Transverse colon (tissue), 4 donors: ENCODE data around the gene LIN37. TPM values are rescaled to one million over a fixed set of nuclear protein-coding genes. Genes with fewer than 3 reads are reported as not detected.

Experiments
- DNase-seq: peaks from one replicate; pipeline ENCODE4 v3.0.0-alpha.2; 2019
- H3K27ac ChIP-seq, 4 donors: fragments of 200-600 bp; sonication (generic); 2 replicates each; pipeline ENCODE4 v1.5.1; 2016 to 2018; ENCODE audit warnings: inconsistent platforms in 4 of 4
- H3K27me3 ChIP-seq: fragments of 200-600 bp; sonication (generic); 2 replicates; pipeline ENCODE4 v1.5.1; 2017; ENCODE audit warnings: inconsistent platforms
- H3K36me3 ChIP-seq, 4 donors: fragments of 200-600 bp; sonication (generic); 2 replicates each; pipeline ENCODE4 v1.5.1; 2017 to 2019; ENCODE audit warnings: inconsistent platforms in 4 of 4
- H3K4me1 ChIP-seq, 4 donors: fragments of 200-600 bp; sonication (generic); 2 replicates each; pipeline ENCODE4 v1.5.1; 2017 to 2020; ENCODE audit warnings: inconsistent platforms in 4 of 4
- H3K4me3 ChIP-seq, 4 donors: fragments of 200-600 bp; sonication (generic); 1 replicate in 1 of 4; 2 replicates in 3 of 4; pipeline versions ENCODE4 v1.5.1 to v1.6.1; 2017 to 2019; ENCODE audit warnings: inconsistent platforms in 4 of 4
- H3K9me3 ChIP-seq, 2 donors: fragments of 200-600 bp; sonication (generic); 2 replicates each; pipeline ENCODE4 v1.5.1; 2017 to 2019; ENCODE audit warnings: inconsistent platforms in 2 of 2
- CTCF ChIP-seq, 5 experiments: fragments of 200-600 bp in 3 of 5; fragments of 450-650 bp in 2 of 5; sonication (generic) in 3 of 5; IDR thresholded peaks; 1 replicate in 2 of 5; 2 replicates in 3 of 5; pipeline ENCODE4 v1.5.1; 2016 to 2017; ENCODE audit warnings: antibody characterized with exemption in 5 of 5, inconsistent platforms in 3 of 5, mild to moderate bottlenecking in 2 of 5, moderate library complexity in 1 of 5
- EP300 ChIP-seq: sonication (generic); formaldehyde crosslinking; IDR thresholded peaks from one replicate; pipeline ENCODE4 v1.6.1; 2017; ENCODE audit warnings: antibody characterized with exemption, low read depth
- POLR2A ChIP-seq: fragments of 450-650 bp; IDR thresholded peaks from one replicate; pipeline ENCODE4 v1.6.1; 2016; ENCODE audit warnings: antibody characterized with exemption, mild to moderate bottlenecking, moderate library complexity
- POLR2AphosphoS5 ChIP-seq, 3 donors: sonication (generic); formaldehyde crosslinking; IDR thresholded peaks; one replicate each; pipeline ENCODE4 v1.6.1; 2016; ENCODE audit warnings: antibody characterized with exemption in 3 of 3
- WGBS, 2 donors: methylation state at CpG; one replicate each; pipeline ENCODE4 v1.1.5; 2018; ENCODE audit warnings: low coverage in 1 of 2; 5-methylcytosine and 5-hydroxymethylcytosine counted together
- in situ Hi-C, 4 donors: fragments of 200-750 bp; cut with MboI; loops; one replicate each; pipeline versions ENCODE4 v1.15.0 to v1.15.1; 2017; ENCODE audit warnings: low sequenced_read_pairs in 3 of 4, low pct_ligation_motif_present in 1 of 4, low pct_unique_long_range_greater_than_20kb in 1 of 4
- intact Hi-C: fragments of 100-400 bp; cut with DNase I; formaldehyde crosslinking; loops from one replicate; pipeline ENCODE4 v1.15.1; 2023; ENCODE audit warnings: low total_unique reads
- total RNA-seq, 4 donors: library from RNA; depleted of rRNA; stranded (reverse); fragments of >200 nt; gene quantifications; one replicate each; pipeline ENCODE4 v1.1.0, GENCODE V29; 2016

Gene LIN37
- total RNA-seq, 4 donors from 2014 or later, result 10.5 to 41.1 (median 15.8) TPM

- H3K9me3 ChIP-seq, result no peaks in the 10 kb centered on the region
- intact Hi-C loops, result no loop called here
- no peak overlapping the region for H3K27ac ChIP-seq
- no peak overlapping the region for H3K4me3 ChIP-seq
- no peaks in the 10 kb centered on the region for H3K36me3 ChIP-seq
- H3K4me1 ChIP-seq, result no peaks in the 10 kb centered on the region
- 29 to 41% methylated on average over 18 to 38 of the region's 39 CpGs for WGBS, 2 donors
- TF ChIP-seq CTCF (IDR thresholded peaks at IDR 0.05), result no peak
- TF ChIP-seq EP300, result no peak
- no peak for TF ChIP-seq POLR2AphosphoS5 (IDR thresholded peaks at IDR 0.05)
- TF ChIP-seq POLR2A, result no peak
- peaks cover 36% of the 10 kb centered on the region for H3K27me3 ChIP-seq
- in situ Hi-C loops, result no loop called here
- no peak for DNase-seq
Measured at GRCh38 chr19:35796645-35797542, 48.5 kb downstream of the LIN37 start.

- Histone ChIP-seq H3K4me1 (no peaks in the 10 kb centered on the region), H3K4me3 (no peak overlapping the region), H3K36me3 (no peaks in the 10 kb centered on the region), H3K9me3 (no peaks in the 10 kb centered on the region), H3K27ac (no peak overlapping the region), H3K27me3 (peaks cover 36% of the 10 kb centered on the region)
- TF ChIP-seq EP300 (no peak), POLR2A (no peak), CTCF (IDR thresholded peaks at IDR 0.05) (no peak), POLR2AphosphoS5 (IDR thresholded peaks at IDR 0.05) (no peak)
- in situ Hi-C loops (no loop called here), intact Hi-C loops (no loop called here)
- 19% methylated on average over 14 of the region's 15 CpGs; no CpG with 5 or more reads in 1 of the 2 donors for WGBS, 2 donors
- DNase-seq, result no peak
Measured at GRCh38 chr19:35797663-35798062, 49.3 kb downstream of the LIN37 start.

- in situ Hi-C loops, result no loop called here
- H3K4me1 ChIP-seq, result no peaks in the 10 kb centered on the region
- TF ChIP-seq POLR2A (no peak), EP300 (no peak), POLR2AphosphoS5 (IDR thresholded peaks at IDR 0.05) (no peak), CTCF (IDR thresholded peaks at IDR 0.05) (no peak)
- WGBS, 2 donors, result 61 to 100% methylated on average over 1 to 3 of the region's 3 CpGs
- no peaks in the 10 kb centered on the region for H3K9me3 ChIP-seq
- no peaks in the 10 kb centered on the region for H3K36me3 ChIP-seq
- DNase-seq, result no peak
- H3K4me3 ChIP-seq, result no peak overlapping the region
- peaks cover 25% of the 10 kb centered on the region for H3K27me3 ChIP-seq
- intact Hi-C loops, result no loop called here
- no peak overlapping the region for H3K27ac ChIP-seq
Measured at GRCh38 chr19:35801828-35802227, 53.5 kb downstream of the LIN37 start.

Other genes starting within 250 kb of the LIN37 start
- 10 to 100 TPM in 2 of 4 donors, 1 to 10 TPM in 2; 2.7 to 18.1 (median 10.0) TPM for gene DMKN, start 234.9 kb upstream of the LIN37 start, total RNA-seq
- not detected for gene SBSN, start 220.3 kb upstream of the LIN37 start, total RNA-seq
- gene GAPDHS, start 215.1 kb upstream of the LIN37 start, total RNA-seq, result not detected
- gene TMEM147, start 202.9 kb upstream of the LIN37 start, total RNA-seq, result 10 to 100 TPM; 29.5 to 77.0 (median 54.0) TPM
- not detected for gene ATP4A, start 184.9 kb upstream of the LIN37 start, total RNA-seq
- gene PMIS2, start 162.4 kb upstream of the LIN37 start, total RNA-seq, result not detected
- 1 to 10 TPM; 3.7 to 6.6 (median 5.2) TPM for gene HAUS5, start 135.8 kb upstream of the LIN37 start, total RNA-seq
- gene RBM42, start 119.5 kb upstream of the LIN37 start, total RNA-seq, result 100 to 1,000 TPM in 1 of 4 donors, 10 to 100 TPM in 3; 53.1 to 107 (median 62.5) TPM
- 10 to 100 TPM in 1 of 4 donors, 1 to 10 TPM in 2, not detected in 1; 1.1 to 35.2 (median 3.5) TPM for gene ETV2, start 106.8 kb upstream of the LIN37 start, total RNA-seq
- gene COX6B1, start 100.3 kb upstream of the LIN37 start, total RNA-seq, result 1,000 to 10,000 TPM in 1 of 4 donors, 100 to 1,000 TPM in 3; 368 to 1,320 (median 628) TPM
- gene UPK1A, start 82.1 kb upstream of the LIN37 start, total RNA-seq, result not detected
- gene ZBTB32, start 44.0 kb upstream of the LIN37 start, total RNA-seq, result not detected
- gene KMT2B, start 30.6 kb upstream of the LIN37 start, total RNA-seq, result 10 to 100 TPM; 31.8 to 63.9 (median 50.7) TPM
- gene IGFLR1, start 6.1 kb upstream of the LIN37 start, total RNA-seq, result 1 to 10 TPM in 3 of 4 donors, under 1 TPM in 1; 0.40 to 7.3 (median 6.0) TPM
- 100 to 1,000 TPM in 1 of 4 donors, 10 to 100 TPM in 3; 34.8 to 122 (median 44.9) TPM for gene U2AF1L4, start 3.2 kb upstream of the LIN37 start, total RNA-seq
- 10 to 100 TPM in 3 of 4 donors, 1 to 10 TPM in 1; 6.6 to 80.0 (median 56.8) TPM for gene PSENEN, start 2.9 kb upstream of the LIN37 start, total RNA-seq
- gene HSPB6, start 8.5 kb downstream of the LIN37 start, total RNA-seq, result 100 to 1,000 TPM in 1 of 4 donors, 10 to 100 TPM in 3; 22.3 to 185 (median 43.9) TPM
- gene PROSER3, start 9.6 kb downstream of the LIN37 start, total RNA-seq, result 10 to 100 TPM in 2 of 4 donors, 1 to 10 TPM in 2; 9.2 to 42.8 (median 24.6) TPM
- gene ARHGAP33, start 27.0 kb downstream of the LIN37 start, total RNA-seq, result 10 to 100 TPM in 2 of 4 donors, 1 to 10 TPM in 2; 6.7 to 70.3 (median 17.2) TPM
- gene PRODH2, start 64.3 kb downstream of the LIN37 start, total RNA-seq, result not detected
- gene NPHS1, start 103.9 kb downstream of the LIN37 start, total RNA-seq, result not detected
- gene KIRREL2, start 108.3 kb downstream of the LIN37 start, total RNA-seq, result not detected
- gene APLP1, start 120.0 kb downstream of the LIN37 start, total RNA-seq, result 10 to 100 TPM in 1 of 4 donors, 1 to 10 TPM in 2, under 1 TPM in 1; 1.00 to 10.5 (median 4.5) TPM
- 10 to 100 TPM in 3 of 4 donors, 1 to 10 TPM in 1; 7.5 to 29.5 (median 13.1) TPM for gene NFKBID, start 152.0 kb downstream of the LIN37 start, total RNA-seq
- gene HCST, start 154.0 kb downstream of the LIN37 start, total RNA-seq, result 1 to 10 TPM in 1 of 4 donors, not detected in 3; 9.4 TPM
- gene TYROBP, start 159.7 kb downstream of the LIN37 start, total RNA-seq, result 10 to 100 TPM; 25.6 to 81.5 (median 52.2) TPM
- 10 to 100 TPM; 12.1 to 48.6 (median 16.6) TPM for gene LRFN3, start 187.8 kb downstream of the LIN37 start, total RNA-seq
- 10 to 100 TPM; 30.3 to 83.8 (median 55.4) TPM for gene SDHAF1, start 246.6 kb downstream of the LIN37 start, total RNA-seq